Loucy (cell line): Measurements from ENCODE around the gene EXD1.

Source experiments
- H2AFZ ChIP-seq: fragments of 200-600 bp; sonication (generic); 2 replicates; pipeline ENCODE4 v1.6.0; 2016; ENCODE audit warnings: antibody characterized with exemption, mild to moderate bottlenecking, low read length, moderate library complexity
- H3F3A ChIP-seq: fragments of 200-600 bp; 2 replicates; pipeline ENCODE4 v1.6.0; 2016; ENCODE audit warnings: antibody characterized with exemption, low read depth, mild to moderate bottlenecking
- H3K27me3 ChIP-seq: fragments of 200-600 bp; sonication (generic); 2 replicates; pipeline ENCODE4 v1.6.1; 2014; ENCODE audit warnings: low read length, mild to moderate bottlenecking; ENCODE audit not compliant: insufficient read depth, poor library complexity, severe bottlenecking
- H3K36me3 ChIP-seq: fragments of 200-600 bp; sonication (generic); 2 replicates; pipeline ENCODE4 v1.6.1; 2016; ENCODE audit warnings: low read length; ENCODE audit not compliant: insufficient read depth
- H3K4me1 ChIP-seq: fragments of 200-600 bp; sonication (generic); 2 replicates; pipeline ENCODE4 v1.5.1; 2014; ENCODE audit warnings: low read length, mild to moderate bottlenecking; ENCODE audit not compliant: insufficient read depth, poor library complexity, severe bottlenecking
- H3K4me2 ChIP-seq: fragments of 200-600 bp; sonication (generic); 2 replicates; pipeline ENCODE4 v1.6.0; 2014; ENCODE audit warnings: antibody characterized with exemption, low read length, low read depth, mild to moderate bottlenecking; ENCODE audit not compliant: poor library complexity, severe bottlenecking
- H3K4me3 ChIP-seq: fragments of 200-600 bp; sonication (generic); 2 replicates; pipeline ENCODE4 v1.5.1; 2014; ENCODE audit warnings: low read length, mild to moderate bottlenecking, mixed read lengths; ENCODE audit not compliant: poor library complexity, severe bottlenecking
- H3K79me2 ChIP-seq: fragments of 200-600 bp; sonication (generic); 2 replicates; pipeline ENCODE4 v1.6.1; 2014; ENCODE audit warnings: low read length; ENCODE audit not compliant: insufficient read depth
- H3K9ac ChIP-seq: fragments of 200-600 bp; sonication (generic); 2 replicates; pipeline ENCODE4 v1.6.0; 2014; ENCODE audit warnings: mild to moderate bottlenecking, low read depth, low read length, moderate library complexity; ENCODE audit not compliant: poor library complexity, severe bottlenecking
- H3K9me2 ChIP-seq: fragments of 200-600 bp; sonication (generic); replicated peaks from 2 replicates; pipeline ENCODE4 v1.6.1; 2016; ENCODE audit warnings: low read depth, low read length, mixed read lengths
- H3K9me3 ChIP-seq: fragments of 200-600 bp; sonication (generic); 2 replicates; pipeline ENCODE4 v1.6.1; 2014; ENCODE audit warnings: mild to moderate bottlenecking, antibody characterized with exemption, low read length, low read depth; ENCODE audit not compliant: insufficient read depth
- H4K20me1 ChIP-seq: fragments of 200-600 bp; sonication (generic); 2 replicates; pipeline ENCODE4 v1.6.0; 2014; ENCODE audit warnings: antibody characterized with exemption, low read length, mild to moderate bottlenecking; ENCODE audit not compliant: insufficient read depth, poor library complexity, severe bottlenecking
- EZH2phosphoT487 ChIP-seq: fragments of 200-600 bp; IDR thresholded peaks from 2 replicates; pipeline ENCODE4 v1.6.1; 2018; ENCODE audit warnings: antibody characterized with exemption, mild to moderate bottlenecking, moderate library complexity, borderline replicate concordance
- TF ChIP-seq, protein P1 (sequence below): fragments of 200-600 bp; sonication (generic); conservative IDR thresholded peaks from 2 replicates; pipeline ENCODE4 v1.5.1; 2014; ENCODE audit warnings: mild to moderate bottlenecking, antibody characterized with exemption, low read length

EXD1 gene

DNA sequence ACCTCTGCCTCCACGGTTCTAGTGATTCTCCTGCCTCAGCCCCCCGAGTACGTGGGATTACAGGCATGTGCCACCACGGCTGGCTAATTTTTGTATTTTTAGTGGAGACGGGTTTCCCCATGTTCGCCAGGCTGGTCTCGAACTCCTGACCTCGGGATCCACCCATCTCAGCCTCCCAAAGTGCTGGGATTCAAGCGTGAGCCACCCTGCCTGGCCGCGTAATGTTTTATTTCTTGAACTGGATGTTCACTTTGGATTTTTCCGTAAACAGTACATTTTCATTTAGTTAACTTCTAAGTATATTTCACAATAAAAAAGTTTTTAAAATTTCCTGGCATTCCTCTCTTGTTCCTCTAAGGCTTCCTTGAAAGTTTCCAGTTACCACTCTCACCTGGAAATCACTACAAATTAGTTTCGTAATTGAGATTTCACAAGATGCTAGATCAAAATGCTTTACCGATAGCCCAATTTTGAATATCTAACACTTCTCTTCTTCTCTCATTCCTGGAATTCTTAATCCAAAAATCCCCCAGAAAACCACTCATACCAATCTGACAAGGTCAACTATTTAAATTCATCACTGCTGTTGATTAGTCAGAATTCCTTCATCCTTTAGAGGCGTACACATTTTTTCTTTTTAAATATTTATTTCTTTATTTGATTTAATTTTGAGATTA is 69.8 kb downstream of the EXD1 start:
- H3F3A ChIP-seq = no peaks in the 10 kb centered on the region
- no peak overlapping the region for H3K4me2 ChIP-seq
- no peaks in the 10 kb centered on the region for H3K27me3 ChIP-seq
- no peaks in the 10 kb centered on the region for H4K20me1 ChIP-seq
- TF ChIP-seq EZH2phosphoT487 = no peak
- TF ChIP-seq, protein P1, sequence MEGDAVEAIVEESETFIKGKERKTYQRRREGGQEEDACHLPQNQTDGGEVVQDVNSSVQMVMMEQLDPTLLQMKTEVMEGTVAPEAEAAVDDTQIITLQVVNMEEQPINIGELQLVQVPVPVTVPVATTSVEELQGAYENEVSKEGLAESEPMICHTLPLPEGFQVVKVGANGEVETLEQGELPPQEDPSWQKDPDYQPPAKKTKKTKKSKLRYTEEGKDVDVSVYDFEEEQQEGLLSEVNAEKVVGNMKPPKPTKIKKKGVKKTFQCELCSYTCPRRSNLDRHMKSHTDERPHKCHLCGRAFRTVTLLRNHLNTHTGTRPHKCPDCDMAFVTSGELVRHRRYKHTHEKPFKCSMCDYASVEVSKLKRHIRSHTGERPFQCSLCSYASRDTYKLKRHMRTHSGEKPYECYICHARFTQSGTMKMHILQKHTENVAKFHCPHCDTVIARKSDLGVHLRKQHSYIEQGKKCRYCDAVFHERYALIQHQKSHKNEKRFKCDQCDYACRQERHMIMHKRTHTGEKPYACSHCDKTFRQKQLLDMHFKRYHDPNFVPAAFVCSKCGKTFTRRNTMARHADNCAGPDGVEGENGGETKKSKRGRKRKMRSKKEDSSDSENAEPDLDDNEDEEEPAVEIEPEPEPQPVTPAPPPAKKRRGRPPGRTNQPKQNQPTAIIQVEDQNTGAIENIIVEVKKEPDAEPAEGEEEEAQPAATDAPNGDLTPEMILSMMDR = no peak
- H2AFZ ChIP-seq = no peak overlapping the region
- H3K9me2 ChIP-seq = no peaks in the 10 kb centered on the region
- no peak overlapping the region for H3K4me3 ChIP-seq
- no peaks in the 10 kb centered on the region for H3K9me3 ChIP-seq
- H3K79me2 ChIP-seq = no peaks in the 10 kb centered on the region
- no peaks in the 10 kb centered on the region for H3K36me3 ChIP-seq
- peaks cover 7% of the 10 kb centered on the region for H3K4me1 ChIP-seq
- H3K9ac ChIP-seq = no peak overlapping the region

DNA sequence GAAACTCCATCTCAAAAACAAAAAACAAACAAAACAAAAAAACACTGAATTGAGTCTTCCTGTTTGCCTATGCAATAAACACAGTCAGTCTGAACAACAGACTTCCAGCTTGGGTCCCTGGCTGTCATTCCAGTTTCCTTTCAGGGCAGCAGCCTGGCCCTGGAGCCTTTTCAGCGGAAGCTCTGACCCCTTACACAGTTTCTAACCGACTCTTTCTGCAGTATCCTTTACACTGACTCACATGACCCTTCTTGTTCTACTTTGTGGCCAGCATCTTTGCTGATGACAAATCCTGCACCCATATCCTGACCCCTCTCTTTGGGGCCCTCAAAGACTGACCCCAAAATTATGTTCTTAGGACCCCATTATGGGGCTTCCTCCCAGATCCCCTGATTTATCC is 76.1 kb downstream of the EXD1 start:
- no peaks in the 10 kb centered on the region for H4K20me1 ChIP-seq
- no peak for TF ChIP-seq EZH2phosphoT487
- TF ChIP-seq, protein P1 = no peak
- no peak overlapping the region for H2AFZ ChIP-seq

DNA sequence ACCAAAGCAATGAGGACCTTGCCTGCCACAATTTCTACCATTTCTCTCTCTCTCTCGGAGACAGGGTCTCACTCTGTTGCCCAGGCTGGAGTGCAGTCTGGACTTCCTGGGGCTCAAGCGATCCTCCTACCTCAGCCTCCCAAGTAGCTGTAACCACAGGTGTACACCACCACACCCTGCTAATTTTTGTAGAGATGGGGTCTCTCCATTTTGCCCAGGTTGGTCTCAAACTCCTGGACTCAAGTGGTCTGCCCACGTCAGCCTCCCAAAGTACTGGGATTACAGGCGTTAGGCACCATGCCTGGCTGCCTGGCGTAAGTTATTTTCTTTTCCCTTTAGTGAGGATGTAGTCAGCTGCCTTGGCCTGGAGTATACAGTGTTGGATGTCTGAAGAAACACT is 76.8 kb downstream of the EXD1 start:
- no peak overlapping the region for H3K4me3 ChIP-seq
- no peak overlapping the region for H3K9ac ChIP-seq
- no peaks in the 10 kb centered on the region for H4K20me1 ChIP-seq
- no peaks in the 10 kb centered on the region for H3K79me2 ChIP-seq
- TF ChIP-seq, protein P1 = no peak
- TF ChIP-seq EZH2phosphoT487 = no peak
- no peaks in the 10 kb centered on the region for H3F3A ChIP-seq
- H3K9me2 ChIP-seq = no peaks in the 10 kb centered on the region
- no peaks in the 10 kb centered on the region for H3K4me1 ChIP-seq
- H3K4me2 ChIP-seq = no peak overlapping the region
- no peaks in the 10 kb centered on the region for H3K36me3 ChIP-seq
- H2AFZ ChIP-seq = no peak overlapping the region
- H3K9me3 ChIP-seq = no peaks in the 10 kb centered on the region
- no peaks in the 10 kb centered on the region for H3K27me3 ChIP-seq

More for the DNA sequence above, 76.1 kb downstream of the EXD1 start:
- Histone ChIP-seq H3K79me2 (no peaks in the 10 kb centered on the region), H3K9me2 (no peaks in the 10 kb centered on the region), H3K9ac (no peak overlapping the region), H3K9me3 (no peaks in the 10 kb centered on the region), H3F3A (no peaks in the 10 kb centered on the region), H3K4me1 (no peaks in the 10 kb centered on the region), H3K4me3 (no peak overlapping the region), H3K27me3 (no peaks in the 10 kb centered on the region), H3K4me2 (no peak overlapping the region), H3K36me3 (no peaks in the 10 kb centered on the region)
